HG02870 (cell line): ENCODE measurements around the gene PDLIM3.
"Not testable (repeated sequence)": the region's sequence is repeated elsewhere in the genome, so short reads cannot be mapped to it uniquely, and the experiment has no call there.

Experiments used
- ATAC-seq: cut with Tn5 transposase; IDR thresholded peaks from one replicate; pipeline ENCODE4 v1.9.1; 2021; ENCODE audit warnings: mild to moderate bottlenecking, moderate library complexity; ENCODE audit not compliant: unreplicated experiment

Gene PDLIM3

GRCh38 chr4:185522451-185522850 lies 12.9 kb downstream of the PDLIM3 start:
- ATAC-seq: no peak

- ATAC-seq: no peak
Observed at GRCh38 chr4:185520119-185520518, 15.2 kb downstream of the PDLIM3 start.

- no peak for ATAC-seq
Observed at GRCh38 chr4:185518494-185518893, 16.8 kb downstream of the PDLIM3 start.

- no peak for ATAC-seq
Observed at GRCh38 chr4:185518069-185518468, 17.2 kb downstream of the PDLIM3 start.

- ATAC-seq: no peak
Observed at GRCh38 chr4:185515248-185515647, 20.1 kb downstream of the PDLIM3 start.

GRCh38 chr4:185514182-185514697 lies 21.1 kb downstream of the PDLIM3 start:
- ATAC-seq: no peak

- ATAC-seq: no peak
Observed at GRCh38 chr4:185513489-185514181, 21.7 kb downstream of the PDLIM3 start.

- ATAC-seq: no peak
Observed at GRCh38 chr4:185512516-185512915, 22.8 kb downstream of the PDLIM3 start.

- ATAC-seq: not testable (repeated sequence)
Observed at GRCh38 chr4:185511243-185511642, 24.1 kb downstream of the PDLIM3 start.

GRCh38 chr4:185510806-185511205 lies 24.5 kb downstream of the PDLIM3 start:
- ATAC-seq: no peak

- no peak for ATAC-seq
Observed at GRCh38 chr4:185508181-185508580, 27.1 kb downstream of the PDLIM3 start.

- ATAC-seq: no peak
Observed at GRCh38 chr4:185506422-185506821, 28.9 kb downstream of the PDLIM3 start.

- no peak for ATAC-seq
Observed at GRCh38 chr4:185504098-185505047, 30.9 kb downstream of the PDLIM3 start.

- no peak for ATAC-seq
Observed at GRCh38 chr4:185502386-185502785, 32.9 kb downstream of the PDLIM3 start.

- ATAC-seq: no peak
Observed at GRCh38 chr4:185500576-185500975, 34.7 kb downstream of the PDLIM3 start.

GRCh38 chr4:185500035-185500434 lies 35.3 kb downstream of the PDLIM3 start:
- ATAC-seq: no peak

GRCh38 chr4:185488650-185489049 lies 46.7 kb downstream of the PDLIM3 start:
- ATAC-seq: no peak

GRCh38 chr4:185481401-185481800 lies 53.9 kb downstream of the PDLIM3 start:
- no peak for ATAC-seq

GRCh38 chr4:185480016-185480732 lies 55.1 kb downstream of the PDLIM3 start:
- ATAC-seq: peak; percentile 4

GRCh38 chr4:185479507-185479971 lies 55.8 kb downstream of the PDLIM3 start:
- ATAC-seq: peak; percentile 97

GRCh38 chr4:185473247-185473646 lies 62.1 kb downstream of the PDLIM3 start:
- no peak for ATAC-seq
